ENCODE data around the gene STX8. TPM values are rescaled to one million over a fixed set of nuclear protein-coding genes. Genes with fewer than 3 reads are reported as not detected.

STX8 gene
- total and polyA plus RNA-seq, 3 experiments from 2014 or later = 63.3 to 171 (median 64.8) TPM

- H3K27me3 Mint-ChIP-seq = no peaks in the 10 kb centered on the region
- CTCF ChIA-PET = interaction anchor here (1.0 kb wide), 1 partner anchor 9 kb away, joined by 4 read pairs; no protein-coding TSS in a partner anchor
- H3K4me3 Mint-ChIP-seq = no peak overlapping the region
- no peaks in the 10 kb centered on the region for H3K4me1 ChIP-seq (ENCODE audit: insufficient read depth, low read length)
- H3K36me3 ChIP-seq (ENCODE audit: insufficient read depth, low read length) = no peaks in the 10 kb centered on the region
- no peak overlapping the region for H3K27ac ChIP-seq (ENCODE audit: low read depth, low read length)
- no peak overlapping the region for H3K27ac Mint-ChIP-seq
- DNase-seq = no peak
- peaks cover 0 to under 1% (median under 1%) of the 10 kb centered on the region in 3 donors for H3K4me1 Mint-ChIP-seq
- H3K9me3 ChIP-seq (ENCODE audit: low read length) = no peaks in the 10 kb centered on the region
- H3K4me3 ChIP-seq (ENCODE audit: low read length) = no peak overlapping the region
- no peaks in the 10 kb centered on the region for H3K9me3 Mint-ChIP-seq
- POLR2A ChIA-PET = no interaction called here
- peaks cover 0 to 17% (median 1%) of the 10 kb centered on the region in 3 donors for H3K36me3 Mint-ChIP-seq
- no peaks in the 10 kb centered on the region for H3K27me3 ChIP-seq (ENCODE audit: insufficient read depth, low read length, poor library complexity, severe bottlenecking)
These were observed 328.1 kb downstream of the STX8 start for GRCh38 chr17:9247401-9247938.

GRCh38 chr17:9244066-9245052 is 331.3 kb downstream of the STX8 start:
- peaks cover 0 to 9% (median 1%) of the 10 kb centered on the region in 3 donors for H3K36me3 Mint-ChIP-seq
- ChIA-PET CTCF (no interaction called here), POLR2A (no interaction called here)
- peaks cover 3 to 17% (median 6%) of the 10 kb centered on the region in 3 donors for H3K4me1 Mint-ChIP-seq
- no peak for DNase-seq
- no peaks in the 10 kb centered on the region for H3K27me3 Mint-ChIP-seq
- no peak overlapping the region for H3K4me3 ChIP-seq (ENCODE audit: low read length)
- H3K4me1 ChIP-seq (ENCODE audit: insufficient read depth, low read length) = peaks cover 8% of the 10 kb centered on the region
- no peak overlapping the region for H3K27ac ChIP-seq (ENCODE audit: low read depth, low read length)
- H3K27me3 ChIP-seq (ENCODE audit: insufficient read depth, low read length, poor library complexity, severe bottlenecking) = no peaks in the 10 kb centered on the region
- no peaks in the 10 kb centered on the region for H3K36me3 ChIP-seq (ENCODE audit: insufficient read depth, low read length)
- H3K4me3 Mint-ChIP-seq = no peak overlapping the region
- no peaks in the 10 kb centered on the region for H3K9me3 ChIP-seq (ENCODE audit: low read length)
- peak overlapping the region in 1 of 8 donors; percentile 24 for H3K27ac Mint-ChIP-seq
- H3K9me3 Mint-ChIP-seq = no peaks in the 10 kb centered on the region

- Histone ChIP-seq H3K27me3 (ENCODE audit: insufficient read depth, low read length, poor library complexity, severe bottlenecking) (no peaks in the 10 kb centered on the region), H3K4me3 (ENCODE audit: low read length) (no peak overlapping the region), H3K27ac (ENCODE audit: low read depth, low read length) (no peak overlapping the region), H3K36me3 (ENCODE audit: insufficient read depth, low read length) (no peaks in the 10 kb centered on the region), H3K4me1 (ENCODE audit: insufficient read depth, low read length) (peaks cover 13% of the 10 kb centered on the region), H3K9me3 (ENCODE audit: low read length) (no peaks in the 10 kb centered on the region)
- Mint-ChIP-seq H3K27ac (peak overlapping the region in 2 of 8 donors; percentile 14 to 70), H3K4me1 (peaks cover 6 to 25% (median 7%) of the 10 kb centered on the region in 3 donors), H3K36me3 (peaks cover 0 to 2% (median 1%) of the 10 kb centered on the region in 3 donors), H3K27me3 (no peaks in the 10 kb centered on the region), H3K4me3 (no peak overlapping the region), H3K9me3 (no peaks in the 10 kb centered on the region)
- ChIA-PET POLR2A (no interaction called here), CTCF (no interaction called here)
- no peak for DNase-seq
These were observed 332.6 kb downstream of the STX8 start for GRCh38 chr17:9242983-9243382.

- Mint-ChIP-seq H3K4me3 (no peak overlapping the region), H3K9me3 (no peaks in the 10 kb centered on the region), H3K36me3 (no peaks in the 10 kb centered on the region), H3K27me3 (no peaks in the 10 kb centered on the region), H3K27ac (peak overlapping the region in 2 of 8 donors; percentile 14 to 70), H3K4me1 (peaks cover 6 to 25% (median 7%) of the 10 kb centered on the region in 3 donors)
- DNase-seq = no peak
- H3K4me1 ChIP-seq (ENCODE audit: insufficient read depth, low read length) = peaks cover 13% of the 10 kb centered on the region
- no peaks in the 10 kb centered on the region for H3K27me3 ChIP-seq (ENCODE audit: insufficient read depth, low read length, poor library complexity, severe bottlenecking)
- no peaks in the 10 kb centered on the region for H3K9me3 ChIP-seq (ENCODE audit: low read length)
- CTCF ChIA-PET = no interaction called here
- no peak overlapping the region for H3K4me3 ChIP-seq (ENCODE audit: low read length)
- POLR2A ChIA-PET = no interaction called here
- H3K36me3 ChIP-seq (ENCODE audit: insufficient read depth, low read length) = no peaks in the 10 kb centered on the region
- no peak overlapping the region for H3K27ac ChIP-seq (ENCODE audit: low read depth, low read length)
These were observed 333.1 kb downstream of the STX8 start for GRCh38 chr17:9242497-9242881.

- no peak for DNase-seq
- Mint-ChIP-seq H3K27me3 (no peaks in the 10 kb centered on the region), H3K27ac (peak overlapping the region in 7 of 8 donors; percentile 21 to 90 (median 86)), H3K36me3 (no peaks in the 10 kb centered on the region), H3K4me1 (peaks cover 6 to 25% (median 7%) of the 10 kb centered on the region in 3 donors), H3K4me3 (peak overlapping the region; percentile 38 to 83 (median 68)), H3K9me3 (no peaks in the 10 kb centered on the region)
- H3K36me3 ChIP-seq (ENCODE audit: insufficient read depth, low read length) = no peaks in the 10 kb centered on the region
- no peaks in the 10 kb centered on the region for H3K9me3 ChIP-seq (ENCODE audit: low read length)
- no peak overlapping the region for H3K4me3 ChIP-seq (ENCODE audit: low read length)
- POLR2A ChIA-PET = no interaction called here
- H3K27me3 ChIP-seq (ENCODE audit: insufficient read depth, low read length, poor library complexity, severe bottlenecking) = no peaks in the 10 kb centered on the region
- CTCF ChIA-PET = no interaction called here
- H3K27ac ChIP-seq (ENCODE audit: low read depth, low read length) = no peak overlapping the region
- peaks cover 13% of the 10 kb centered on the region for H3K4me1 ChIP-seq (ENCODE audit: insufficient read depth, low read length)
These were observed 333.7 kb downstream of the STX8 start for GRCh38 chr17:9241774-9242496.

GRCh38 chr17:9241371-9241712 is 334.3 kb downstream of the STX8 start:
- Histone ChIP-seq H3K4me3 (ENCODE audit: low read length) (no peak overlapping the region), H3K27me3 (ENCODE audit: insufficient read depth, low read length, poor library complexity, severe bottlenecking) (no peaks in the 10 kb centered on the region), H3K27ac (ENCODE audit: low read depth, low read length) (no peak overlapping the region), H3K9me3 (ENCODE audit: low read length) (no peaks in the 10 kb centered on the region), H3K4me1 (ENCODE audit: insufficient read depth, low read length) (peaks cover 13% of the 10 kb centered on the region), H3K36me3 (ENCODE audit: insufficient read depth, low read length) (no peaks in the 10 kb centered on the region)
- Mint-ChIP-seq H3K4me3 (peak overlapping the region; percentile 60 to 83 (median 73)), H3K4me1 (peaks cover 6 to 25% (median 7%) of the 10 kb centered on the region in 3 donors), H3K9me3 (no peaks in the 10 kb centered on the region), H3K36me3 (no peaks in the 10 kb centered on the region), H3K27ac (peak overlapping the region; percentile 21 to 90 (median 76)), H3K27me3 (no peaks in the 10 kb centered on the region)
- ChIA-PET CTCF (no interaction called here), POLR2A (no interaction called here)
- no peak for DNase-seq

GRCh38 chr17:9240659-9241370 is 334.8 kb downstream of the STX8 start:
- H3K27ac ChIP-seq (ENCODE audit: low read depth, low read length) = no peak overlapping the region
- H3K4me3 ChIP-seq (ENCODE audit: low read length) = peak overlapping the region; percentile 26
- Mint-ChIP-seq H3K4me1 (peaks cover 6 to 25% (median 7%) of the 10 kb centered on the region in 3 donors), H3K27ac (peak overlapping the region in 7 of 8 donors; percentile 21 to 90 (median 79)), H3K9me3 (no peaks in the 10 kb centered on the region), H3K36me3 (no peaks in the 10 kb centered on the region), H3K4me3 (peak overlapping the region; percentile 47 to 83 (median 68)), H3K27me3 (peaks cover 0 to under 1% of the 10 kb centered on the region in 2 donors)
- ChIA-PET POLR2A (no interaction called here), CTCF (no interaction called here)
- H3K4me1 ChIP-seq (ENCODE audit: insufficient read depth, low read length) = peaks cover 13% of the 10 kb centered on the region
- no peak for DNase-seq
- no peaks in the 10 kb centered on the region for H3K36me3 ChIP-seq (ENCODE audit: insufficient read depth, low read length)
- H3K9me3 ChIP-seq (ENCODE audit: low read length) = no peaks in the 10 kb centered on the region
- no peaks in the 10 kb centered on the region for H3K27me3 ChIP-seq (ENCODE audit: insufficient read depth, low read length, poor library complexity, severe bottlenecking)
